NCI-H1694 (cell line): Measurements from ENCODE around the gene CACNA2D1.

ENCODE experiments used
- DNase-seq: peaks from one replicate; lab custom pipeline; 2025; lab: John Stamatoyannopoulos, UW

CACNA2D1 gene

GRCh38 chr7:82284936-82285519 is 158.5 kb downstream of the CACNA2D1 start:
- no peak for DNase-seq

- no peak for DNase-seq
These were observed 168.2 kb downstream of the CACNA2D1 start for GRCh38 chr7:82275342-82275741.

- DNase-seq: no peak
These were observed 168.9 kb downstream of the CACNA2D1 start for GRCh38 chr7:82274681-82275080.

- DNase-seq: no peak
These were observed 169.7 kb downstream of the CACNA2D1 start for GRCh38 chr7:82273886-82274285.

GRCh38 chr7:82270870-82271269 is 172.7 kb downstream of the CACNA2D1 start:
- DNase-seq: no peak

- no peak for DNase-seq
These were observed 174.9 kb downstream of the CACNA2D1 start for GRCh38 chr7:82268632-82269031.

- no peak for DNase-seq
These were observed 177.5 kb downstream of the CACNA2D1 start for GRCh38 chr7:82266081-82266480.

GRCh38 chr7:82264783-82265305 is 178.7 kb downstream of the CACNA2D1 start:
- peak; percentile 92 for DNase-seq

GRCh38 chr7:82263920-82264782 is 179.4 kb downstream of the CACNA2D1 start:
- peak; percentile 42 for DNase-seq

GRCh38 chr7:82258181-82258580 is 185.4 kb downstream of the CACNA2D1 start:
- no peak for DNase-seq

GRCh38 chr7:82257118-82257695 is 186.4 kb downstream of the CACNA2D1 start:
- DNase-seq: peak; percentile 65

- no peak for DNase-seq
These were observed 187.9 kb downstream of the CACNA2D1 start for GRCh38 chr7:82255706-82256105.

- DNase-seq: no peak
These were observed 193.0 kb downstream of the CACNA2D1 start for GRCh38 chr7:82250598-82250997.

- DNase-seq: no peak
These were observed 193.6 kb downstream of the CACNA2D1 start for GRCh38 chr7:82249979-82250378.

- DNase-seq: peak; percentile 42
These were observed 195.7 kb downstream of the CACNA2D1 start for GRCh38 chr7:82247814-82248433.

GRCh38 chr7:82244947-82245517 is 198.5 kb downstream of the CACNA2D1 start:
- DNase-seq: no peak

GRCh38 chr7:82241356-82241755 is 202.2 kb downstream of the CACNA2D1 start:
- no peak for DNase-seq

- no peak for DNase-seq
These were observed 207.9 kb downstream of the CACNA2D1 start for GRCh38 chr7:82235713-82236112.

- DNase-seq: peak; percentile 65
These were observed 209.0 kb downstream of the CACNA2D1 start for GRCh38 chr7:82234457-82235049.

- DNase-seq: no peak
These were observed 212.6 kb downstream of the CACNA2D1 start for GRCh38 chr7:82230811-82231581.

- no peak for DNase-seq
These were observed 214.4 kb downstream of the CACNA2D1 start for GRCh38 chr7:82229164-82229563.
